GM19043 (cell line): ENCODE results near the gene GLOD5.
"Not testable (repeated sequence)": the region's sequence is repeated elsewhere in the genome, so short reads cannot be mapped to it uniquely, and the experiment has no call there.

Experiments
- ATAC-seq: cut with Tn5 transposase; IDR thresholded peaks from one replicate; pipeline ENCODE4 v1.9.1; 2021; ENCODE audit warnings: low read depth; ENCODE audit not compliant: unreplicated experiment

Gene GLOD5

DNA sequence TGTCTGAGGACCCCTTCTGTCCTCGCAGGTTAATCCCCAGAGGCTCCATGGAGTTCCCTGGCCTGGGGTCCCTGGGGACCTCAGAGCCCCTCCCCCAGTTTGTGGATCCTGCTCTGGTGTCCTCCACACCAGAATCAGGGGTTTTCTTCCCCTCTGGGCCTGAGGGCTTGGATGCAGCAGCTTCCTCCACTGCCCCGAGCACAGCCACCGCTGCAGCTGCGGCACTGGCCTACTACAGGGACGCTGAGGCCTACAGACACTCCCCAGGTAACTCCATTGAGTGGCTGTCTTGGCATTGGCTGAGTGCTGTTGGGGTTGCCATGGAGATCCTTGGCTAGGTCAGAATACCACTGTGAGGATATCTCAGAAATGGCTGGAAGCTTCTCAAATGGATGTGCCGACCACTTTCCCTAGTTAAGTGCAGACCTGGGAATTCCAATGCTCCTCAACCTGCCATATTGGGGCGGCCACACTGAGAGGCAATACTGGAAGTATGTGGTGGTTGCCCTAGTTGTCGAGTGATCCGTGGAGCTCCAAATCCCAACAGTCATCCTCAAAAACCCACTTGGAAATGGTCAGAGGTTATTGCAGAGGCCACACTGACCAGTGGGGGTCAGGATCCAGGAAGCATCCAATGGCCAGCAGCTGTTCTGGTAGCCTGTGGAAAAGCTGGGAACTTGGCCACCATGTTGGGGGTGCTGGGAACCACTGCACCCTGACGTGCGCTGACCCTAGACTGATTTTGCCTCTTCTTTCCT lies 29.7 kb downstream of the GLOD5 start:
- no peak for ATAC-seq

GRCh38 chrX:48792219-48792618 lies 30.7 kb downstream of the GLOD5 start:
- no peak for ATAC-seq

GRCh38 chrX:48793935-48794334 lies 32.4 kb downstream of the GLOD5 start:
- ATAC-seq = no peak

- ATAC-seq = no peak
Measured at GRCh38 chrX:48794340-48794910, 32.9 kb downstream of the GLOD5 start.

DNA sequence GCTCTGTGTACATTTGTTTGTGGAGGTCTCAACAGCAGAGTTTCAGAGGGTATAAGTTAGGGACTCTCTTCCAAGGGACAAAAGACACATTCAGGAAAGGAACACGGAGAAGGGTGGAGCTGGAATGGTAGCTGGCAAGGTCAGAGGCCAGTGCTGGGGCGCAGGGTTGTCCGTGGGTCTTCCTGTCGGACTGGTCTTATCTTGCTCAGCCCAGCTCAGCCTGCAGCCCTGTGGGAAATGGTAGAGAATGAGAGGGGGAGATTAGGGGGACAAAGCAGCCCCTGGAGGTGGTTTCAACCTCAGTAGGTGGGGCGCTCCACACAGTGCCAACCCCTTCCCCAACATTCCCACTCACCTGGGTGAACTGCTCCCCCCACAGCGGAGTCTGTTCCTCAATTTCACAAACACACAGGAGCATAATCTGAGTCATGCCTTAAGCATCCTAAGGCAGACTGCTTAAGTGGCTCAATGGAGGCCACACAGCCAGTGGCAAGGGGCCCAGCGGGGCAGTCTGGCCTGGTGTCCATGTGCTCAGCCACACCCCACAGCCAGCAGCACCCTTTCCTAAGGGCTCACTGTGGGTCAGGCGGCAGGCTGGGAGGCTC lies 33.5 kb downstream of the GLOD5 start:
- ATAC-seq = no peak

- no peak for ATAC-seq
Measured at GRCh38 chrX:48798318-48798717, 36.8 kb downstream of the GLOD5 start.

DNA sequence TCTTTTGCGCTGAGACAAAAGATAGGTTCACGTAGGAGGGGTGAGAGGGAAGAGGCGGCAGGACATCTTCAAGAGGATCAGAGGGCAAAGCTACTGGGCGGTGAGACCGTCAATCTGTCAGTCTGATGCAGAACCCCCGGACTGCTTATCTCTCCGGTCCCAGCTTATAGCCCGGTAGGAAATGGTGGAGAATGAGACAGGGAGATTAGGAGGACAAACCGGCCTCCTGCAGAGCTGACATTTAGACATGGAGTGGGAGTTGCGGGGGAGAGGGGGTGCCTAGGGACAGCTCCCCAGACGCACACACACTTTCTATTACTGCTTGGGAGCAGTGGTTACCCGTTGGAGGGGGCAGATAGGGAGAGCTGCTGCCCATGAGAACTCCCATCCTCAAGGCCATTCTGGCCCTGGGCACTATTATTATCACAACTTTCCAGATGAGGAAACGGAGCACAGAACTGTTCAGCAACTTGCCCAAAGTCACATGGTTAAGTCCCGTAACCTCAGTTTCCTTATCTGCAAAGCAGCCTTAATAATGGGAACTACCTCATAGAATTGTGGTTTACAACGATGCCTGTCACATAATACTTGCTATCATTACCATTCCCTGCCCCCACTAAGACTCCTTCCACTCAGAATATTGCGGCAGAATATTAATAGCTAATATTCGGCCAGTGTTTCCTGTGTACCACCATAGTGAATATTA lies 39.2 kb downstream of the GLOD5 start:
- ATAC-seq = no peak

DNA sequence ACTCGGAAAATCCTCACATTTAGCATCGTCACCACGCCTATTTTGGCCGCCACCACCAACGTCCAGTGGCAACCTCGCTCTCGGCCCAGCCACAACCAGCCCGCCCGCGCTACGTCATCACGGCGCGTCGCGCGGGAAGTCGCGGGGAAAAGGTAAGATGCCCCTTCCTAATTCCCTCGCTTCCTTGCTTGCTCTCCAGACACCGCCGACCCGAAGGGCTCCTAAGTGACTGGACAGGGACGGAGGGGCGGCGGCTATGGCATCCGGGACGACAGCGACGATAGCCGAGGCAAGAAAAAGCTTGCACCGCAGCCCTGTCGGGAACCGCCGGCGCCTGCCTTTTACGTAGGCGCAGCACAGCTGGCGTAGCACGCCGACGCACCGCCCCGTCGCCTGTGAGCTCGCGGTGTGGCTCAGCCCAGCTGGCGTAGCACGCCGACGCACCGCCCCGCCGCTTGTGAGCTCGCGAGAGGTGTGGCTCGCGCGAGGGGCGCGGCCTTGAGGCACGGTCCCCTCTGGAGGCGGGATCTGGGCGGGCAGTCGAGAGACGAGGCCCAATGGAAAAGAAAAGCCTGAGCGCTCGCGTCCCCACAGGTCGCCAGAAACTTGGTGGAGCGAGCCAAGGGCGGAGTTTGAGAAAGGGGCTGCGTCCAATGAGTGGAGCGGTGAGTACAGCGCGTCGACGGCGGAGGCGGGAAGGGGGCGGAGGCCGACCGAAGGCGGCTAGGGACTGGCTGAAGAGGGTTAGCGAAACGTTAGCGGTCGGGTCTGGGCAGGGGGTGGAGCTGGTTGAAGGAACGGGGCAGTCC lies 39.9 kb downstream of the GLOD5 start, which contains the start of gene HDAC6:
Gene HDAC6, plus strand, starts transcription at position 788 of the 809 bp plus-strand sequence. CDS start 626 bp downstream, outside the sequence.
- ATAC-seq = peak; percentile 88

GRCh38 chrX:48802089-48802904 lies 40.8 kb downstream of the GLOD5 start:
- ATAC-seq = peak; percentile 40

DNA sequence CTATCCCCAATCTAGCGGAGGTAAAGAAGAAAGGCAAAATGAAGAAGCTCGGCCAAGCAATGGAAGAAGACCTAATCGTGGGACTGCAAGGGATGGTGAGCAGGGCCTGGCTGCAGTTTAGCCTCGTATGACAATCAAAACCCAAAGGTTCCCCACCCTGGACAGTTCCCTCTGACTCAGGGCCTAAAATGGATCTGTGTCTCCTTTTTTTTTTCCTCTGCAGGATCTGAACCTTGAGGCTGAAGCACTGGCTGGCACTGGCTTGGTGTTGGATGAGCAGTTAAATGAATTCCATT lies 41.3 kb downstream of the GLOD5 start:
- ATAC-seq = no peak

DNA sequence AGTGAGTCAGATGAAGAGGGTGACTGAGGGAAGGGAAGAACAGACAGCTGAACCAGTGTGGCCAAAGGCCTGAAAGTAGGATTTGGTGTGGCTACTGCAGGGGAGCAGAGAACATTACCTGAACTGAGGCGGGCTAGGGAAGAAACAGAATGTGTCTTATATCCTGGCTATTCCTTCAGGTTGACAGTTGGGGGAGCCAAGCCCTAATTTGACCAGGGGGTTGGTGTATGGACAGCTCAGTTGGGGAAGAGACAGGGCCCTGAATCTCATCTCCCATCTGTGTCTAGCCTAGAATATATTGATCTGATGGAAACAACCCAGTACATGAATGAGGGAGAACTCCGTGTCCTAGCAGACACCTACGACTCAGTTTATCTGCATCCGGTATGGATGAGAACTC lies 44.5 kb downstream of the GLOD5 start:
- no peak for ATAC-seq

DNA sequence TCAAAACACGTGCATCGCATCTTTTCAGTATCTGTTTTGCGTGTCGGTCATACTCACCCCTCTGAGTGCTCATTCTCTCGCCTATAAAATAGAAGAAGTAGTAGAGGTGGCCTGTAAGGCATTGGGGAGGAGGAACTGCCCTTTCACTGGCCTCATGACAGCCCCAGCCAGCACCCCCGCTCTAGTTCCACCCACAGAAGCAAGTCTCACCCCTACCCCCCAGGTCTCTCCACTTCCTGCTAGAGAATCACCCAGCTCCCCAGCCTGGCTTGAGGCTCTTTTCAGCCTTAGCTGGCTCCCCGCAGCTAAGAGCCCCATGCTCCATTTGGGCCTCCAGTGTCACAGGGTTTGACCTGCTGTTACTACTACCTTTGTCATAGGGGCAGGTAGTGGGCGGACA lies 52.1 kb downstream of the GLOD5 start:
- no peak for ATAC-seq

GRCh38 chrX:48814722-48815121 lies 53.2 kb downstream of the GLOD5 start:
- ATAC-seq = no peak

DNA sequence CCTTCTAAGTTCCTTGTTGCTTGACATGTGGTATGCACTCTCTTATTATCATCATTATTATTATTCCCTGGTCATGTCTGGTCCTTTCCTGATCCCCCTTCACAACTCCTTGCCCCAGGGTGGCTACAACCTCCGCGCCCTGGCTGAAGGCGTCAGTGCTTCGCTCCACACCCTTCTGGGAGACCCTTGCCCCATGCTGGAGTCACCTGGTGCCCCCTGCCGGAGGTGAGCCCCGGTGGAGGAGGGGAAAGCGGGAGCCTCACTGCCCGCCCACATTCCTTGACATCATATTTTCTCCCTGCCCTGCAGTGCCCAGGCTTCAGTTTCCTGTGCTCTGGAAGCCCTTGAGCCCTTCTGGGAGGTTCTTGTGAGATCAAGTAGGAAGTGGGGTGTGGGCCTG lies 53.7 kb downstream of the GLOD5 start:
- ATAC-seq = no peak

GRCh38 chrX:48816014-48816810 lies 54.7 kb downstream of the GLOD5 start:
- no peak for ATAC-seq

DNA sequence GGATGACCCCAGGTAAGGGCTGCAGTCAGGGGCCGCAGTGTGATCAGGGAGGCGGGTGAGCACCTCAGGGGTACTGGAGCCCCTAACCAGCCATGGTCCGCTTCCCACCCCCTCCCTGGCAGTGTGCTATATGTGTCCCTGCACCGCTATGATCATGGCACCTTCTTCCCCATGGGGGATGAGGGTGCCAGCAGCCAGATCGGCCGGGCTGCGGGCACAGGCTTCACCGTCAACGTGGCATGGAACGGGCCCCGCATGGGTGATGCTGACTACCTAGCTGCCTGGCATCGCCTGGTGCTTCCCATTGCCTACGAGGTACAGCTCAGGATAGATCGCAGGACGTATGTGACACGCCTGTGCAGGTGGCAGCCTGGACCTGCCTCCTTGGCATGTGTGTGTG lies 56.6 kb downstream of the GLOD5 start:
- no peak for ATAC-seq

DNA sequence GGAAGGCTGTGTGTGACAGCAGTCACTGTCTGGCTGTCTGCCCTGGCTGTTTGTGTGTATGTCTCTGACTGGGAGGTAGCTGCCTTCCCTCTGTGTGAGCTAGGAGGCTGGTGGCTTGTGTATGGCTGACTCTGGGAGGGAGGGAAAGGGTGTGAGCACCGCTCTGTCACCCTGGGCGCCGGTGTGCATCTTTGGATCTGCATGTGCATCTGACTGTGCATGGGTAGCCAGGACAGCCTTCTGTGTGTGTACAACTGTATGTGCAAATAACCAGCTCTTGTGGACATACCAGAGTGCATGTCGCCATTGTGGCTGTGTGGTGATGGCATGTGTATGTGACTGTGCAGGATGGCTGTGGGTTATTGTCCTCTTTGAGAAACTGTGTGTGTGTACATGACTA lies 57.3 kb downstream of the GLOD5 start:
- ATAC-seq = no peak

GRCh38 chrX:48819394-48819793 lies 57.8 kb downstream of the GLOD5 start:
- not testable (repeated sequence) for ATAC-seq

GRCh38 chrX:48823053-48823452 lies 61.5 kb downstream of the GLOD5 start:
- ATAC-seq = no peak
